ENCODE results near the gene SPRED1. TPM values are rescaled to one million over a fixed set of nuclear protein-coding genes. Genes with fewer than 3 reads are reported as not detected.

The SPRED1 gene
- 5.8 to 8.9 TPM (median 8.7 TPM) in 5 replicates for total RNA-seq (2022; extraction: Qiagen RNA extraction; ENCODE audit: low read depth)

DNA sequence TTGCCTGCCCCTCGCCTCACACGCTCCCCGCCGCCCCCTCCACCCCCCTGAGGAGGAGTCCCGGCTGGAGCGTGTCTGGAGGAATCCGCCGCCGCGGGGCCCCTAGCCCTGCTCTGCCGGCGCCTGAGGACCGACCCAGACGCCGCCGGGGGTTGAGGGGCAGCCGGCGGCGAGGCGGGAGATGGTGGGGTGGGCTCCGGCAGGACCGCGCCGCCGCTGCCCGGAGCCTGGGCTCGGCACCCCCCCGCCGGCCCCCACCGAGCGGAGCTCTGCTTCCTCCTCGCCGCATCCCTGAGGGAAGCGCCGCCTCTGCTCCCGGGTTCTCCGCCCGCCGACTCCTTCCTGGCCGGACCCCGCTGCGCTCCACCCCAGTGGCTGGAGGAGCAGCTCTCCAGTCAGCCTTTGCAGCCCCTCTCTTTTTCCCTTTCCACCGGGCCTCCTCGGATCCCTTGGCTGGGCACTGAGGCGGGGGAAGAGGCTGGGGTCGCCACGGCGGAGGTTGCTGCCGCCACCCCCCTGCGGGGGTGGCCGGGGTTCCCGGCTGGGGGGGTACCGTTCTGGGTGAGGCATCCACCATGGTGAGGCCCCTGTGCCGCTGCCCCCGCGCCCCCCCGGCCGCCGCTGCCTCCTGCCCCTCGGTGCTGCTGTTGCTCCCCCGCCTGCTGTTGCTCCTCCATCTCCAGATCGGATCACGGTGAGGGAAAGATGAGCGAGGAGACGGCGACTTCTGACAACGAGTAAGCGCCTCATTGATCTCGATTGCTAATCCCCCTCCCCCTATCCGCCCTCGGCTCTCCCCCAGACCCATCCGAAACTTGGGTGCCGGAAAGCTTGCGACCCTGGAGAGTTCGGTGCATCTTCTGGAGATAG is at the start of gene SPRED1:
Gene SPRED1 (plus strand): TSS at position 356 of the 870 bp plus-strand sequence. CDS start 350 bp downstream, at position 706.

Other genes starting within 250 kb of the SPRED1 start
- gene FAM98B, start 201.3 kb downstream of the SPRED1 start, total RNA-seq (2022; extraction: Qiagen RNA extraction; ENCODE audit: low read depth), result 4.9 to 14.2 TPM (median 13.2 TPM) in 5 replicates

All from A549 treated with RU486 at 1 μM for 4 hours (cell line).